Measurements from ENCODE around the gene MSRB2. TPM values are rescaled to one million over a fixed set of nuclear protein-coding genes. Genes with fewer than 3 reads are reported as not detected.

The MSRB2 gene
- total and polyA plus RNA-seq, 2 of the 8 experiments (the other 6 are each of a cell fraction or from before 2014, with no cell fraction given): 11.0 to 13.9 TPM

DNA sequence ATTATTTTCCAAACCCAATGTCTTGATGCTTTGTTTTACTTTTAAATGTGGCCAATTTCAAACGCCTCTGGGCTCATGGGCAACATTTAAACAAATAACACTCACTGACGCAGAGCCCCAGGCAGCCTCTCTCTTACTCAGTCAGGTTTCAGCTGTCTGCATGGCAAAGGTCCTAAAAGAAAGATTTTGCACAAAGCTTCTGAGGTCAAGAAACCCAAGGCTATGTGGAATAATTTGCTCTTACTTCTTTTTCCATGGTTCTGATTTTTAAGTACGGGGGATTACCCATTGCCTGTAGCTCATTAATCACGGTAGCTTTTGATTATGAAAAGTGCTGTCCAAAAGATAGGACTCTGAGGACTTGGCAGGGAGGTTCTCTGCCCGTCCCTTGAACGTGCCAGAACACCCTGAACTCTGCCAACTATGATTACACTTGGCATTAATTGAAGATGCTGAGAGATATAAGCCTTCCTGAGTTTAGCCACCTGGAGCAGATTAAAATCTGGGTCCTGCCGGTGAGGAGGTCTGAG is 14.1 kb upstream of the MSRB2 start:
- H4K91ac ChIP-seq (replicated peaks; ENCODE audit: insufficient read length, low read length): no peak overlapping the region
- WGBS, 2 experiments (ENCODE audit: extremely low coverage in 1 of 2, insufficient coverage in 1 of 2, insufficient read length in 1 of 2, insufficient replicate concordance in 2 of 2, low coverage in 1 of 2, low lambda C conversion rate in 2 of 2, missing lambda C conversion rate in 1 of 2): 86% methylated on average over 7 of the region's 7 CpGs; no CpG with 5 or more reads in 1 of the 2 experiments
- TF ChIP-seq TBP (IDR thresholded peaks at IDR 0.05; ENCODE audit: low read depth, low read length) (no peak), EGR1 (IDR thresholded peaks at IDR 0.05; ENCODE audit: borderline replicate concordance, low read depth, low read length) (no peak), SIRT6 (IDR thresholded peaks at IDR 0.05; ENCODE audit: low read length) (no peak), RFX5 (IDR thresholded peaks at IDR 0.05; ENCODE audit: borderline replicate concordance, low read depth, low read length) (no peak), BCL11A (IDR thresholded peaks at IDR 0.05; ENCODE audit: low read depth in 2 of 2, low read length in 2 of 2) (no peak), SIN3A (conservative IDR thresholded peaks at IDR 0.05 in 1 of 2, IDR thresholded peaks at IDR 0.05 in 1 of 2; ENCODE audit: low read depth in 1 of 2, low read length in 2 of 2) (no peak), PHF8 (conservative IDR thresholded peaks at IDR 0.05; ENCODE audit: low read depth, low read length) (no peak), HDAC6 (IDR thresholded peaks at IDR 0.05; ENCODE audit: low read depth, low read length) (no peak), POLR2A (IDR thresholded peaks at IDR 0.05; ENCODE audit: control extremely low read depth in 1 of 2, low read depth in 2 of 2, low read length in 2 of 2) (no peak)
- TF ChIP-seq, protein P1, sequence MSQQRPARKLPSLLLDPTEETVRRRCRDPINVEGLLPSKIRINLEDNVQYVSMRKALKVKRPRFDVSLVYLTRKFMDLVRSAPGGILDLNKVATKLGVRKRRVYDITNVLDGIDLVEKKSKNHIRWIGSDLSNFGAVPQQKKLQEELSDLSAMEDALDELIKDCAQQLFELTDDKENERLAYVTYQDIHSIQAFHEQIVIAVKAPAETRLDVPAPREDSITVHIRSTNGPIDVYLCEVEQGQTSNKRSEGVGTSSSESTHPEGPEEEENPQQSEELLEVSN (IDR thresholded peaks at IDR 0.05): no peak
- TF ChIP-seq, protein P2, sequence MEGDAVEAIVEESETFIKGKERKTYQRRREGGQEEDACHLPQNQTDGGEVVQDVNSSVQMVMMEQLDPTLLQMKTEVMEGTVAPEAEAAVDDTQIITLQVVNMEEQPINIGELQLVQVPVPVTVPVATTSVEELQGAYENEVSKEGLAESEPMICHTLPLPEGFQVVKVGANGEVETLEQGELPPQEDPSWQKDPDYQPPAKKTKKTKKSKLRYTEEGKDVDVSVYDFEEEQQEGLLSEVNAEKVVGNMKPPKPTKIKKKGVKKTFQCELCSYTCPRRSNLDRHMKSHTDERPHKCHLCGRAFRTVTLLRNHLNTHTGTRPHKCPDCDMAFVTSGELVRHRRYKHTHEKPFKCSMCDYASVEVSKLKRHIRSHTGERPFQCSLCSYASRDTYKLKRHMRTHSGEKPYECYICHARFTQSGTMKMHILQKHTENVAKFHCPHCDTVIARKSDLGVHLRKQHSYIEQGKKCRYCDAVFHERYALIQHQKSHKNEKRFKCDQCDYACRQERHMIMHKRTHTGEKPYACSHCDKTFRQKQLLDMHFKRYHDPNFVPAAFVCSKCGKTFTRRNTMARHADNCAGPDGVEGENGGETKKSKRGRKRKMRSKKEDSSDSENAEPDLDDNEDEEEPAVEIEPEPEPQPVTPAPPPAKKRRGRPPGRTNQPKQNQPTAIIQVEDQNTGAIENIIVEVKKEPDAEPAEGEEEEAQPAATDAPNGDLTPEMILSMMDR (IDR thresholded peaks at IDR 0.05; ENCODE audit: control extremely low read depth in 1 of 3, insufficient read depth in 1 of 3, low read depth in 1 of 3, low read length in 3 of 3): no peak

More for the DNA sequence above, 14.1 kb upstream of the MSRB2 start:
- H2AFZ ChIP-seq (ENCODE audit: low read length): no peak overlapping the region
- no peak overlapping the region for H3K56ac ChIP-seq (replicated peaks; ENCODE audit: insufficient read length, low read depth, low read length)
- no peaks in the 10 kb centered on the region for H3K79me2 ChIP-seq (ENCODE audit: control insufficient read depth in 1 of 2, insufficient read depth in 2 of 2, low read length in 2 of 2)
- H4K20me1 ChIP-seq (replicated peaks in 1 of 2; ENCODE audit: control insufficient read depth in 1 of 2, insufficient read depth in 2 of 2, low read length in 2 of 2): no peaks in the 10 kb centered on the region
- DNase-seq (ENCODE audit: low read depth in 1 of 2, low spot score in 2 of 2) (no peak), FAIRE-seq (no peak)
- CTCF ChIA-PET (ENCODE audit: partially characterized antibody): interaction anchor here (0.7 to 1.2 kb wide), 6 partner anchors 10 to 65 kb away, joined by 3 to 4 read pairs (median 3); no protein-coding TSS in a partner anchor
- POLR2A ChIA-PET (ENCODE audit: partially characterized antibody): no interaction called here
- no peaks in the 10 kb centered on the region for H3K36me3 ChIP-seq (ENCODE audit: control insufficient read depth in 2 of 4, insufficient read depth in 4 of 4, low read length in 3 of 4)
- no peak overlapping the region for H4K8ac ChIP-seq (ENCODE audit: extremely low read depth, insufficient read depth, low read length)
- no peak overlapping the region for H3K9ac ChIP-seq (replicated peaks in 1 of 4; ENCODE audit: extremely low read depth in 1 of 4, low read depth in 3 of 4, low read length in 3 of 4)
- no peak overlapping the region for H2BK120ac ChIP-seq (replicated peaks; ENCODE audit: low read depth, low read length)
- H3K4me1 ChIP-seq (replicated peaks in 1 of 4; ENCODE audit: control insufficient read depth in 3 of 4, insufficient read depth in 4 of 4, low read length in 3 of 4): peaks cover 0 to 7% (median 4%) of the 10 kb centered on the region in 4 experiments; a peak in 6 of 7 replicates
- no peaks in the 10 kb centered on the region for H3K27me3 ChIP-seq (replicated peaks in 1 of 4; ENCODE audit: control insufficient read depth in 3 of 4, extremely low read depth in 1 of 4, insufficient read depth in 3 of 4, low read length in 3 of 4)
- no peak overlapping the region for H2BK20ac ChIP-seq (ENCODE audit: low read length)
- H3K4me2 ChIP-seq (ENCODE audit: insufficient read depth in 1 of 2, low read depth in 2 of 2, low read length in 2 of 2): no peak overlapping the region
- H2BK15ac ChIP-seq (ENCODE audit: low read length): no peak overlapping the region
- no peak overlapping the region for H2AK5ac ChIP-seq (ENCODE audit: low read depth, low read length)
- H3K23ac ChIP-seq (ENCODE audit: insufficient read length): no peak overlapping the region
- no peaks in the 10 kb centered on the region for H3K23me2 ChIP-seq (ENCODE audit: low read depth, low read length)
- H3K4me3 ChIP-seq (ENCODE audit: extremely low read depth in 1 of 4, insufficient read depth in 2 of 4, low read depth in 3 of 4, low read length in 4 of 4): no peak overlapping the region
- no peak overlapping the region for H3K18ac ChIP-seq (ENCODE audit: extremely low read depth, low read length)
- no peak overlapping the region for H2BK5ac ChIP-seq (ENCODE audit: low read depth, low read length)
- H3K79me1 ChIP-seq (ENCODE audit: low read depth, low read length): no peaks in the 10 kb centered on the region
- no peak overlapping the region for H2BK12ac ChIP-seq (ENCODE audit: low read depth, low read length)
- no peak overlapping the region for H3K4ac ChIP-seq (replicated peaks; ENCODE audit: insufficient read length, low read depth, low read length)
- no peak overlapping the region for H3K14ac ChIP-seq (ENCODE audit: insufficient read length)
- no peak overlapping the region for H3K27ac ChIP-seq (ENCODE audit: low read depth, low read length)
- H4K5ac ChIP-seq (ENCODE audit: insufficient read length, low read depth, low read length): no peak overlapping the region
- peaks cover 0 to 4% of the 10 kb centered on the region in 2 experiments; a peak in 1 of 4 replicates for H3K9me3 ChIP-seq (ENCODE audit: insufficient read depth in 2 of 2, low read depth in 1 of 2, low read length in 1 of 2)
